GM23248 (cell line): ENCODE data around the gene GASK1B. TPM values are rescaled to one million over a fixed set of nuclear protein-coding genes. Genes with fewer than 3 reads are reported as not detected.

ENCODE experiments used
- DNase-seq: peaks from one replicate; pipeline ENCODE4 v3.0.0-alpha.2; 2015
- H2AFZ ChIP-seq: fragments of 200-600 bp; sonication (generic); 2 replicates; pipeline ENCODE4 v1.6.1; 2016; ENCODE audit warnings: antibody characterized with exemption
- H3F3A ChIP-seq: fragments of 200-600 bp; sonication (generic); 2 replicates; pipeline ENCODE4 v1.6.1; 2016; ENCODE audit warnings: mild to moderate bottlenecking, antibody characterized with exemption, mixed run types; ENCODE audit not compliant: insufficient read depth
- H3K27ac ChIP-seq: fragments of 200-600 bp; sonication (generic); 2 replicates; pipeline ENCODE4 v1.5.1; 2016; ENCODE audit warnings: mild to moderate bottlenecking
- H3K27me3 ChIP-seq: fragments of 200-600 bp; sonication (generic); replicated peaks from 2 replicates; pipeline ENCODE4 v1.6.1; 2016; ENCODE audit warnings: mild to moderate bottlenecking; ENCODE audit not compliant: insufficient read depth
- H3K36me3 ChIP-seq: fragments of 200-600 bp; sonication (generic); 2 replicates; pipeline ENCODE4 v1.6.1; 2016; ENCODE audit warnings: low read depth, mild to moderate bottlenecking
- H3K4me1 ChIP-seq: fragments of 200-600 bp; sonication (generic); 2 replicates; pipeline ENCODE4 v1.6.1; 2016; ENCODE audit warnings: mild to moderate bottlenecking; ENCODE audit not compliant: insufficient read depth
- H3K4me2 ChIP-seq: fragments of 200-600 bp; sonication (generic); one replicate; pipeline ENCODE4 v1.6.1; 2016; ENCODE audit warnings: mild to moderate bottlenecking; ENCODE audit not compliant: unreplicated experiment
- H3K4me3 ChIP-seq: fragments of 200-600 bp; sonication (generic); 2 replicates; pipeline ENCODE4 v1.5.1; 2016; ENCODE audit warnings: mild to moderate bottlenecking
- H3K79me2 ChIP-seq: fragments of 200-600 bp; sonication (generic); 2 replicates; pipeline ENCODE4 v1.6.1; 2016; ENCODE audit warnings: mild to moderate bottlenecking; ENCODE audit not compliant: insufficient read depth
- H3K9ac ChIP-seq: fragments of 200-600 bp; sonication (generic); 2 replicates; pipeline ENCODE4 v1.6.1; 2016; ENCODE audit warnings: mild to moderate bottlenecking
- H3K9me2 ChIP-seq: fragments of 200-600 bp; sonication (generic); 2 replicates; pipeline ENCODE4 v1.6.1; 2016; ENCODE audit warnings: mixed run types, mild to moderate bottlenecking, moderate library complexity; ENCODE audit not compliant: insufficient read depth
- H3K9me3 ChIP-seq: fragments of 200-600 bp; sonication (generic); one replicate; pipeline ENCODE4 v1.6.1; 2017; ENCODE audit warnings: low read depth
- H4K20me1 ChIP-seq: fragments of 200-600 bp; sonication (generic); 2 replicates; pipeline ENCODE4 v1.6.0; 2016; ENCODE audit not compliant: insufficient read depth
- EZH2 ChIP-seq: fragments of 200-600 bp; sonication (generic); IDR thresholded peaks from 2 replicates; pipeline ENCODE4 v1.6.1; 2018; ENCODE audit warnings: antibody characterized with exemption, mild to moderate bottlenecking; ENCODE audit not compliant: insufficient read depth, poor library complexity, severe bottlenecking
- EZH2phosphoT487 ChIP-seq: fragments of 200-600 bp; sonication (generic); IDR thresholded peaks from 2 replicates; pipeline ENCODE4 v1.6.1; 2018; ENCODE audit warnings: antibody characterized with exemption, moderate library complexity, mild to moderate bottlenecking, low read depth; ENCODE audit not compliant: insufficient read depth
- WGBS, 2 experiments: methylation state at CpG; one replicate each; pipeline ENCODE4 v1.1.6; 2015 to 2017; ENCODE audit warnings: low lambda C conversion rate in 2 of 2, low coverage in 1 of 2; ENCODE audit errors: missing lambda C conversion rate in 2 of 2; 5-methylcytosine and 5-hydroxymethylcytosine counted together
- in situ Hi-C: fragments of 300-500 bp; cut with MboI; formaldehyde crosslinking; loops from 2 replicates; pipeline ENCODE4 v1.15.0; 2020
- polyA plus RNA-seq: library from polyadenylated mRNA; unstranded; fragments of >200 nt; fragmentation: Nextera tagmentation; extraction: Ambion mirVana; gene quantifications from 2 replicates; pipeline ENCODE4 v1.2.1, GENCODE V29; 2016
- total RNA-seq: library from RNA; depleted of rRNA; stranded (reverse); fragments of >200 nt; shearing (Covaris generic); gene quantifications from 2 replicates; pipeline ENCODE4 v1.2.3, GENCODE V29; 2014; rRNA removed

The GASK1B gene
- total RNA-seq: 4.8 and 6.2 TPM in 2 replicates
- 5.3 and 7.5 TPM in 2 replicates for polyA plus RNA-seq

- Histone ChIP-seq H3K9ac (peak within 1 kb of the TSS; percentile 63), H4K20me1 (no peaks in the 10 kb centered on the region), H3K36me3 (no peaks in the 10 kb centered on the region), H3K4me1 (peaks cover 36% of the 10 kb centered on the region), H3K79me2 (peaks cover 6% of the 10 kb centered on the region; the same call in 1 of the 2 replicates), H3K9me3 (no peaks in the 10 kb centered on the region), H3K27me3 (no peaks in the 10 kb centered on the region), H2AFZ (peak within 1 kb of the TSS; percentile 90), H3F3A (no peaks in the 10 kb centered on the region; the same call in 1 of the 2 replicates), H3K9me2 (no peaks in the 10 kb centered on the region), H3K4me2 (peak within 1 kb of the TSS; percentile 99), H3K27ac (no peak within 1 kb of the TSS), H3K4me3 (peak within 1 kb of the TSS; percentile 74)
- DNase-seq: peak; percentile 75
- in situ Hi-C loops: loop anchor here (25.0 kb wide), 1 partner anchor 960 kb away; the partner anchor contains the start of gene GRIA2
- WGBS, 2 experiments: 19% methylated on average over 12 of the region's 12 CpGs
- TF ChIP-seq EZH2phosphoT487 (no peak), EZH2 (no peak)
Observed at GRCh38 chr4:158172261-158173258, at the start of gene GASK1B. TSS of gene GASK1B (minus strand) at chr4:158173025. CDS start at chr4:158171375, 1,650 bp downstream.

- no peak overlapping the region for H3K9ac ChIP-seq
- H3K27ac ChIP-seq: no peak overlapping the region
- H3F3A ChIP-seq: no peaks in the 10 kb centered on the region
- no peak overlapping the region for H3K4me2 ChIP-seq
- H3K79me2 ChIP-seq: no peaks in the 10 kb centered on the region
- H2AFZ ChIP-seq: no peak overlapping the region
- no peak for TF ChIP-seq EZH2
- TF ChIP-seq EZH2phosphoT487: no peak
- no peak for DNase-seq
- 90 to 96% methylated on average over 1 of the region's 1 CpG for WGBS, 2 experiments
- H3K4me1 ChIP-seq: no peaks in the 10 kb centered on the region
- H3K36me3 ChIP-seq: no peaks in the 10 kb centered on the region
- no peaks in the 10 kb centered on the region for H3K9me3 ChIP-seq
- no peaks in the 10 kb centered on the region for H3K9me2 ChIP-seq
- in situ Hi-C loops: no loop called here
- no peaks in the 10 kb centered on the region for H4K20me1 ChIP-seq
- no peaks in the 10 kb centered on the region for H3K27me3 ChIP-seq
- no peak overlapping the region for H3K4me3 ChIP-seq
Observed at GRCh38 chr4:158219623-158220022, 46.8 kb upstream of the GASK1B start.

GRCh38 chr4:158217763-158218162, 44.9 kb upstream of the GASK1B start:
- no peaks in the 10 kb centered on the region for H3K9me3 ChIP-seq
- no peak overlapping the region for H3K27ac ChIP-seq
- no peak for TF ChIP-seq EZH2
- no peak for TF ChIP-seq EZH2phosphoT487
- no peaks in the 10 kb centered on the region for H3K4me1 ChIP-seq
- H3K4me2 ChIP-seq: no peak overlapping the region
- H3F3A ChIP-seq: no peaks in the 10 kb centered on the region
- no peak overlapping the region for H3K9ac ChIP-seq
- in situ Hi-C loops: no loop called here
- no peaks in the 10 kb centered on the region for H3K79me2 ChIP-seq
- H4K20me1 ChIP-seq: no peaks in the 10 kb centered on the region
- H2AFZ ChIP-seq: no peak overlapping the region
- H3K36me3 ChIP-seq: no peaks in the 10 kb centered on the region
- no peak overlapping the region for H3K4me3 ChIP-seq
- WGBS, 2 experiments: 85 to 89% methylated on average over 5 of the region's 5 CpGs
- no peak for DNase-seq
- no peaks in the 10 kb centered on the region for H3K27me3 ChIP-seq
- no peaks in the 10 kb centered on the region for H3K9me2 ChIP-seq

GRCh38 chr4:158214856-158215255, 42.0 kb upstream of the GASK1B start:
- H3K36me3 ChIP-seq: no peaks in the 10 kb centered on the region
- in situ Hi-C loops: no loop called here

More at GRCh38 chr4:158214856-158215255, 42.0 kb upstream of the GASK1B start:
- 37 to 62% methylated on average over 1 of the region's 1 CpG for WGBS, 2 experiments
- Histone ChIP-seq H4K20me1 (no peaks in the 10 kb centered on the region), H3K4me3 (no peak overlapping the region), H2AFZ (no peak overlapping the region), H3F3A (0 out of 2 replicates have a peak, but pooled peaks cover 2% of the 10 kb centered on the region), H3K27me3 (no peaks in the 10 kb centered on the region), H3K79me2 (no peaks in the 10 kb centered on the region), H3K9me2 (no peaks in the 10 kb centered on the region), H3K4me2 (no peak overlapping the region), H3K9ac (no peak overlapping the region), H3K4me1 (peaks cover 8% of the 10 kb centered on the region; the same call in 1 of the 2 replicates), H3K27ac (no peak overlapping the region), H3K9me3 (no peaks in the 10 kb centered on the region)
- TF ChIP-seq EZH2: no peak
- no peak for TF ChIP-seq EZH2phosphoT487
- DNase-seq: no peak
